PC-3 (cell line): ENCODE measurements around the gene DAAM1.

Experiments used
- EZH2 ChIP-seq: fragments of 300-600 bp; sonication (generic); IDR thresholded peaks from one replicate; pipeline ENCODE4 v1.6.1; 2017; ENCODE audit warnings: antibody characterized with exemption, mild to moderate bottlenecking, low read length; ENCODE audit not compliant: unreplicated experiment
- EZH2phosphoT487 ChIP-seq: fragments of 300-600 bp; sonication (generic); IDR thresholded peaks from 2 replicates; pipeline ENCODE4 v1.6.1; 2018; ENCODE audit warnings: mild to moderate bottlenecking, antibody characterized with exemption, low read length, borderline replicate concordance
- TF ChIP-seq, protein P1 (sequence below): fragments of 300-600 bp; sonication (generic); conservative IDR thresholded peaks from 2 replicates; pipeline ENCODE4 v1.5.1; 2017; ENCODE audit warnings: antibody characterized with exemption, low read depth, mild to moderate bottlenecking, low read length

DNA sequence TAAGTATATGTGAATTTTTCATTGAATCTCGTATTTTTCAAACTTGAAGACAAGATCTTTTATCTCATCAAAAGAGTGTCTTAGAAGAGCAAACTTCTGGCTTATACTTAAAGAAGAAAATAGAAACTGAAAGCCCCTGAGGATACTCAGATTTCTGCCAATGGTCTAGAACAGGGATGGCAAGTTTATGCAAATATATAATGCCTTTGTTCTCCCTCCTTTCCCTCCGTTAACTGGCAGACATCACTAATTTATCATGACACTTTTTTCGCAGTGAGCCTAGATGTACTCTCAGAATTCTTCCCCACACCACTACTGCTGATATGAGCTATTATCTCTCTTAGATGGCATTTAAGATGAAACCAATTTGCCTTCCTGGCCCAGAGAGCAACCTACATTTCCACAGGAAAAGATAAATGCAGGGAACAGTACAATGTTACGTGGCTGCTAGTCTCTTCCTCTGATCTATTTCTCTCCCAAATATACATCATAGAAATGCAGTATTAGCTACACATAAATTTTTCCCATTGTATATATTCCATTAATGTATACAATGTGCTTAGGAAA lies 40.0 kb upstream of the DAAM1 start:
- TF ChIP-seq, protein P1, sequence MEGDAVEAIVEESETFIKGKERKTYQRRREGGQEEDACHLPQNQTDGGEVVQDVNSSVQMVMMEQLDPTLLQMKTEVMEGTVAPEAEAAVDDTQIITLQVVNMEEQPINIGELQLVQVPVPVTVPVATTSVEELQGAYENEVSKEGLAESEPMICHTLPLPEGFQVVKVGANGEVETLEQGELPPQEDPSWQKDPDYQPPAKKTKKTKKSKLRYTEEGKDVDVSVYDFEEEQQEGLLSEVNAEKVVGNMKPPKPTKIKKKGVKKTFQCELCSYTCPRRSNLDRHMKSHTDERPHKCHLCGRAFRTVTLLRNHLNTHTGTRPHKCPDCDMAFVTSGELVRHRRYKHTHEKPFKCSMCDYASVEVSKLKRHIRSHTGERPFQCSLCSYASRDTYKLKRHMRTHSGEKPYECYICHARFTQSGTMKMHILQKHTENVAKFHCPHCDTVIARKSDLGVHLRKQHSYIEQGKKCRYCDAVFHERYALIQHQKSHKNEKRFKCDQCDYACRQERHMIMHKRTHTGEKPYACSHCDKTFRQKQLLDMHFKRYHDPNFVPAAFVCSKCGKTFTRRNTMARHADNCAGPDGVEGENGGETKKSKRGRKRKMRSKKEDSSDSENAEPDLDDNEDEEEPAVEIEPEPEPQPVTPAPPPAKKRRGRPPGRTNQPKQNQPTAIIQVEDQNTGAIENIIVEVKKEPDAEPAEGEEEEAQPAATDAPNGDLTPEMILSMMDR: no peak
- no peak for TF ChIP-seq EZH2phosphoT487
- TF ChIP-seq EZH2: no peak
